Fibroblast of peridontal ligament (primary cell): ENCODE results near the gene DDX1.
"Not testable (repeated sequence)": the region's sequence is repeated elsewhere in the genome, so short reads cannot be mapped to it uniquely, and the experiment has no call there.

Experiments
- DNase-seq: peaks from one replicate; pipeline ENCODE4 v3.0.0-alpha.2; 2010; ENCODE audit errors: extremely low read depth

Gene DDX1

GRCh38 chr2:15595342-15595905 is 3.8 kb downstream of the DDX1 start:
- DNase-seq, result no peak

- no peak for DNase-seq
These were observed 4.3 kb downstream of the DDX1 start for GRCh38 chr2:15595936-15596335.

DNA sequence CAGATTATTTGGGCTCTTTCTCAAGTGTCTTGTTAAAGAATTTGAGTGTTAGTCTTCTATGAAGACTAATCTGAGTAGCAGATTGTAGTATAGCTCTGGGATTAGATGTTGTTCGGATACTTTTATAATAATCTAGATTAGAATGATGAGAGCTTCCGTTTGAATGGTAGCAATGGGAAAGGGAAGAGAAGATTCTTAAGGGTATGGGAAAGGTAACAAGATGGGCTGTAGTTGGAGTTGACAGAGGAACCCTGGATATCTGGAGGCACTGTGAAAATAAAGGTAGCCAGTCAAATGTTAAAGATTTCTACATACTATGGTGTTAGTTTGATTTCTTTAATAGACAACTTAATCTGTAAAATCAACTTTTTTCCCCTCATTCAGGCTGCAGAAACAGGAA is 4.7 kb downstream of the DDX1 start:
- no peak for DNase-seq

GRCh38 chr2:15596968-15597367 is 5.3 kb downstream of the DDX1 start:
- no peak for DNase-seq

GRCh38 chr2:15599994-15600393 is 8.3 kb downstream of the DDX1 start:
- DNase-seq, result no peak

GRCh38 chr2:15601681-15602080 is 10.0 kb downstream of the DDX1 start:
- DNase-seq, result no peak

DNA sequence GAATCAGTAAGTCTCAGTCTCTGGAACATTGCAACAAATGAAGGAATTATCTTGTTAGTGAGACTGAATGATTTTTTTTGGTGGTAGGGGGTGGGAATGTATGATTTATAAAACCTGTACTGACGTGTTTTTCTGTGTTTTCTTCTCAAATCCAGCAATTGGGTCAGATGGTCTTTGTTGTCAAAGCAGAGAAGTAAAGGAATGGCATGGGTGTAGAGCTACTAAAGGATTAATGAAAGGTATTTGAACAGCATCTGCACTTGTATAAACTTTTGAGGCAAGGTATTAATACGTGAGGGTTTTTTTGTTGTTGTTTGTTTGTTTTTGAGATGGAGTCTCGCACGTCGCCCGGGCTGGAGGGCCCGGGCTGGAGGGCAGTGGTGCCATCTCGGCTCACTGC is 10.7 kb downstream of the DDX1 start:
- DNase-seq, result no peak

- no peak for DNase-seq
These were observed 11.5 kb downstream of the DDX1 start for GRCh38 chr2:15603044-15603765.

- no peak for DNase-seq
These were observed 12.3 kb downstream of the DDX1 start for GRCh38 chr2:15603948-15604347.

DNA sequence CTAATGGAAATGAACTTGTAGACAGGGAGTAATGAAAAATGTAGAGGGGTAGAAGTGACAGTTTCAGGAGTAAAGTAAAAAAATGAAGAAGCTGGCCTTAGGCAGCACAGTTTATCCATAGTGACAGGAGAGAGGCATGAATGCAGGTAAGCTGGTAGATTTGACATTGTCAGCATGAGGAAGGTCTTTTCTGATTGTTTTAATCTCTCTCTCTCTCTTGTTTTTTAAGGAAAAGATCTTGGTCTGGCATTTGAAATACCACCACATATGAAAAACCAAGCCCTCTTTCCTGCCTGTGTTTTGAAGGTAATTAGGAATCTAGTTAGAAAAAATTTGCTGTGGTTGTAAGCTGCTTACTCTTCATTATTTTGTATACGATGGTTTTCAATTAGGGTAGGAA is 14.1 kb downstream of the DDX1 start:
- DNase-seq, result no peak

GRCh38 chr2:15606481-15607441 is 15.1 kb downstream of the DDX1 start:
- DNase-seq, result no peak

DNA sequence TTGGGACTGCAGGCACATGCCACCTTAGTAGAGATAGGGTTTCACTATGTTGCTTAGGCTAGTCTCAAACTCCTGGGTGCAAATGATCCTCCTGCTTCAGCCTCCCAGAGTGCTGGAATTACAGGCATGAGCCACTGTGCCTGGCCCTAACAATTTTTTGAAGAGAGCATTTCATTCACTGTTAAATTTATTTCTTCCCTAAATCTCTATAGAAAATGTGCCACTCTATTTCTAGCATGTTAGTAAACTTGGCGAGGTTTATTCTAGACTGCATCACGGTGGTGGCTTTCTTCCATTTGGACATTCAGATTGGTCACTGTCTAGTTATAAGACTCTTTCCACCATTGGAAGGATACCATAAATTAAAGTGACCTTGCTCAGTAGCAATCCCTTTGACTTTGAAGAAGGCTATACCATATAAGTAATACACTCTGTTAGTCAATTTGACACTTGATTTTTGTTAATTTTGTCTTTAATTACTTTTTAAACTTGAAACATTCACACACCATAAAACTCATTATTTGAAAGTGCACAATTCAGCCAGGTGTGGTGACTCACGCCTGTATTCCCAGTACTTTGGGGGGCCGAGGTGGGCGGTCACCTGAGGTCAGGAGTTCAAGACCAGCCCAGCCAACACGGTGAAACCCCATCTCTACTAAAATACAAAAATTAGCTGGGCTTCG is 16.2 kb downstream of the DDX1 start:
- DNase-seq, result no peak

GRCh38 chr2:15608392-15608761 is 16.7 kb downstream of the DDX1 start:
- no peak for DNase-seq

DNA sequence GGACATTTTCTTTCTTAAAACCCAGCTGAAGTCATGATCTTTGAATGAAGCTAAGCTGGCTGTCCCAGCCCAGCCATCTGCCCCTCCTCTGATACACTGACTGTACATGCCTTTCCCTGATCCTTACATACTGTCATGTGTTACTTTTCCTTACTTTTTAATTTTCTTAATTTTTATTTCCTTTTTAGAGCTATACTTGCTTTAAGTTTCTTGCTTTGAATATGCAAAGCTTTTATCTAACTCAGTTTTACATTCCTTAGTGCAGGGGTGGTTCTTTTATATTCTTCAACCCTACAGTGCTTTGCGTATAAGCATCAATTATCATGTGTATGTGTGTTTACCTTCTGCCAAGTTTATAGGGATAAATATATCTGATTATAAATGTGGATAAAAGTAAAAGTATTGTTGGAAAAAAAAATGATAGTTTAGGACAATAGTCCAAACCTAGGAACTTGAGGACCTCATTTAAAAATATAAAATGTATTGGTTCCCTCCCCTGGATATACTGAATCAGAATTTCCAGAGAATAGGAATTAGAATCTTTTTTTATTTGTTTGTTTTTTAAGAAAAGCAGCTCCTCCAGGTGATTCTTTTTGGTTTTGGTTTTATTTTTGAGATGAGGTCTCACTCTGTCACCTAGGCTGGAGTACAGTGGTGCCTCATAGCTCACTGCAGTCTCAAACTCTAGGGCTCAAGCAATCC is 17.8 kb downstream of the DDX1 start:
- DNase-seq, result no peak

DNA sequence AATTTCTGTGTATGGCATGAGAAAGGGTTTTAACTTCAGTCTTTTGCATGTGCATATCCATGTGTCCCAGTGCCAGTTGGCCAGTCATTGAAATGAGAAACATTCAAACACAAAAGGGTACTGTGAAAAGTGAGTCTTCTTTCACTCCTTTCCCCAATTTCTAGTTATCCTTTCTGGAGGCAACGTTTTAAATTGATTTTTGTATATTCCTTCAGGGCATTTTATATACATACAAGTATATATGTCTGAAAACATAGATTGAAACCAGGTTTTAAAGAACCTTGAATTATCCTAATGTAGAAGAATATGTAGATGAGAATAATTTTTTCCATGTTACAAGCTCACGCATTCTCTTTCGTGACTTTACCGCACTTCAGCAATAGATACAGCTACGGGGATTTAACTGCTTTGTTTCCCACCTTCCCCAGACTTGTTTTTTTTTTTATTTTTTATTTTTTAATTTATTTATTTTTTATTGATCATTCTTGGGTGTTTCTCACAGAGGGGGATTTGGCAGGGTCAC is 18.8 kb downstream of the DDX1 start:
- no peak for DNase-seq

DNA sequence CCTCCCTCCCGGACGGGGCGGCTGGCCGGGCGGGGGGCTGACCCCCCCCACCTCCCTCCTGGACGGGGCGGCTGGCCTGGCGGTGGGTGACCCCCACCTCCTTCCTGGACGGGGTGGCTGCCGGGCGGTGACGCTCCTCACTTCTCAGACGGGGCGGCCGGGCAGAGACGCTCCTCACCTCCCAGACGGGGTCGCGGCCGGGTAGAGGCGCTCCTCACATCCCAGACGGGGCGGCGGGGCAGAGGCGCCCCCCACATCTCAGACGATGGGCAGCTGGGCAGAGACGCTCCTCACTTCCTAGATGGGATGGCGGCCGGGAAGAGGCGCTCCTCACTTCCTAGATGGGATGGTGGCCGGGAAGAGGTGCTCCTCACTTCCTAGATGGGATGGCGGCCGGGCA is 20.4 kb downstream of the DDX1 start:
- DNase-seq, result not testable (repeated sequence)

DNA sequence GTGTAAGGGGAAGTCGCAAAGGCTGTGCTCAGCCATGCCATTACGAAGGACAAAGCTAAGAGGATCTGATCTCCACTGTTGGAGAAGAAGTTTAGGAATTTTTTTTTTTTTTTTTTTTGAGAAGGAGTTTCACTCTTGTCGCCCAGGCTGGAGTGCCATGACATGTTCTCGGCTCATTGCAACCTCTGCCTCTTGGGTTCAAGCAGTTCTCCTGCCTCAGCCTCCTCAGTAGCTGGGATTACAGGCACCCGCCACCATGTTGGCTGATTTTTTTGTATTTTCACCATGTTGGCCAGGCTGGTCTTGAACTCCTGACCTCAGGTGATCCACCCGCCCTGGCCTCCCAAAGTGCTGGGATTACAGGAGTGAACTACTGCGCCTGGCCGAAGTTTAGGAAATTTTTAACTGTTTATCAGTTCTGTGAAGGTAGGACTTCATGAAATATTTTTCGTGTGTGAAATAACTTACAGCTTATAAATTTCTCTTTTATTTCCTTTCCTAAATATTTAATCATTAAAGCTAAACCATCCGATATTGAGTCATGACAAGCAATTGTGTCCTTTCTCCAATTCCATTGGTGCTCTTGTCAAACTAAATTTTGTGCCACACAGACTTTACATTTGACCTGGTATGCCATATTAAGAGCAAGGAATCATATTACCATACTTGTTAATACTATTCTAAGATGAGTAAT is 22.2 kb downstream of the DDX1 start:
- no peak for DNase-seq

DNA sequence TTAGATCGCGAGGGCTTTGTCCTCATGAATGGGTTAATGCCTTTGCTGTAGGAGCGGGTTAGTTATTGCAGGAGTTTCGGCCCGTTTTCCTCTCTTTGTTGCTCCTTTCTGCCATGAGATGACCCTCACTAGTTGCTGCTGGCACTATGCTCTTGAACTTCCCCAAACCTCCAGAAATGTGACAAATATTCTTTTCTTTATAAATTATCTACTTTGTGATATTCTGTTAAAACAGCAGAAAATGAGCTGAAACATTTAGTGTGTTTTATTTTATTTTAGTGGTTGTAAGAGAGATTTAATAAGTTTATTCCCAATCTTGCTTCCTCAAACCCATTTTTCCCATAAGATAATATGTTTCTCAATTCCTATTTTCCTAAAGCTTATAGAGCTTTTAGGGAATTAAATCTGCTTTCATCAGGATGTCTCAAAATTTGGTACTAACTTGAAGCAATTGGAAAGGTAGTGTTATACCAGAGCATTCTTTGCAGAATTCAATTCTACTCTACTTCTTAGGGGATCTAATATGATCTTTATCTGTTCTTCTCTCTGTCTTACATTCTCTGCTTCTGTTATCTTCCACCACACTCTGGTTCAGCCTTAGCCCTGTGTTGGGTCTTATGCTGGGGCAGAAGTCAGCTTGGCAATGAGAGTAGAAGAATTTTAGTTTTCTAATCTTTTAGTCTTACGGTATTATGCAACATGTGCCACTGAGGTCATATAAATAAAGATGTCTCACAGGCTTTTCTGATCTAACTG is 23.1 kb downstream of the DDX1 start:
- no peak for DNase-seq

GRCh38 chr2:15615301-15615920 is 23.7 kb downstream of the DDX1 start:
- no peak for DNase-seq

DNA sequence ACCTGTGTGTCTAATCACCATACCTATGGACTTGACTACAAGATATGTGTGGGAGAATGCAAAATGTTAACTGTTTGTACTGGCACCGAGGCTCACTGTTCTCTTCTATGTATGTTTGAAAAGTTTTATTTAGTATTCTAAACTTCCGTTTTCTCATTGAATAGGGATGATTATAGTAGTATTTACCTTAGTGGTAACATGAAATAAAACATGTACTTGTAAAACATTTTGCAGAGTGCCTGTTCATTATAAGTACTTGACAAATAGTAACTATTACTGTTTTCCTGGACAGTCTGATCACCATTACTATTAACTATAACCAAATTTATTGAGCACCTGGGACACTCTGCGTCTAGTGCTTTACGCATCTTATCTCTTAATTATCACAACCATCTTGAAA is 24.8 kb downstream of the DDX1 start:
- DNase-seq, result no peak
